Vagina (tissue), 2 donors: Measurements from ENCODE around the gene SYMPK.

Experiments used
- CTCF ChIP-seq, 3 experiments: fragments of 450-650 bp in 2 of 3; fragments of 200-600 bp in 1 of 3; sonication (generic) in 1 of 3; IDR thresholded peaks; one replicate each; pipeline ENCODE4 v1.5.1; 2017 to 2019; ENCODE audit warnings: antibody characterized with exemption in 3 of 3, mild to moderate bottlenecking in 2 of 3, moderate library complexity in 2 of 3
- POLR2A ChIP-seq, 2 donors: fragments of 450-650 bp; IDR thresholded peaks; one replicate each; pipeline ENCODE4 v1.6.1; 2017; ENCODE audit warnings: antibody characterized with exemption in 2 of 2, mild to moderate bottlenecking in 2 of 2, moderate library complexity in 2 of 2
- POLR2AphosphoS5 ChIP-seq, 2 donors: sonication (generic); formaldehyde crosslinking; IDR thresholded peaks; one replicate each; pipeline ENCODE4 v1.9.0; 2017; ENCODE audit warnings: antibody characterized with exemption in 2 of 2, mild to moderate bottlenecking in 2 of 2, low read depth in 1 of 2; ENCODE audit not compliant: insufficient read depth in 1 of 2

GRCh38 chr19:45793178-45793564 is 69.8 kb downstream of the SYMPK start:
- TF ChIP-seq CTCF (IDR thresholded peaks at IDR 0.05) (no peak), POLR2A (IDR thresholded peaks at IDR 0.05) (no peak), POLR2AphosphoS5 (IDR thresholded peaks at IDR 0.05; ENCODE audit: insufficient read depth in 1 of 2, low read depth in 1 of 2) (no peak)
